ENCODE results near the gene APOBEC2.

Gene APOBEC2

DNA sequence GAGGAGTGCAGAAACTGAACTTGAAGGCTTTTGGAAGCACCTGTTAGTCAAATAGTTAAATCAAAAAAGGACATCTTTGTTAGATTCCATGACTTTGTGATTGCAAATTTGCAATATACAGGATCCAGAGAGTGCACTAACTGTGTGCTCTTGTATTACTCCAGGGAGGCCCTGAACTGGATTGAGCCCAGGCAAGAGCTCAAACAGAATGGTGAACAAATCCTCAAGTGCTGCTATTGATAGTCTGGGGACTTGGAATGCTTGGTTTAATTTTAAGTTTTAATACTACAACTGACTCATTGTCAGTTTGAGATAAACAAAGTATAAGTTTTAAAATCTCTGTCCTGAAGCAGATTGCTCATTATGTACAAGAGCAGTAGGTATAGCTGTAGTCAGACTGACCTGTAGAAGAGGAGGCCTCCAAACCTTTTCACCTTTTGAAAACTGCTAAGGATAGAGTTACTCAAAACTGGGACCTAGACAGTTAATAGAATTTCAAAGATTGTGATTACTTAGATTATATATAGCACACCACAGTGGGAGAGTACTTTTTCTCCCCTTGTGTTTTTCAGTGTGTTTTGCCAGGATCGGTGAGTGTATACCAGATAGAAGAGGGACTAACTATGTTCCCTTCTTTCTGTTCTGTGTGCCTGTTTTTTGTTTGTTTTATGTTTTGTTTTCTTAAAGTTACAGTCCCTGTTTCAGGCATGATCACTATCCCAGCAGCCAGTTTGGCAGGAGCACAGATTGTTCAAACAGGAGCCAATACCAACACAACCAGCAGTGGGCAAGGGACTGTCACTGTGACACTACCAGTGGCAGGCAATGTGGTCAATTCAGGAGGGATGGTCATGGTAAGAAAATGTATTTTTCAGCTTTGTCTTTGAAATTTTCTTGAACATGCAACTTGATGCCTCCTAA lies 38.1 kb downstream of the APOBEC2 start:
- DNase-seq = no peak

DNA sequence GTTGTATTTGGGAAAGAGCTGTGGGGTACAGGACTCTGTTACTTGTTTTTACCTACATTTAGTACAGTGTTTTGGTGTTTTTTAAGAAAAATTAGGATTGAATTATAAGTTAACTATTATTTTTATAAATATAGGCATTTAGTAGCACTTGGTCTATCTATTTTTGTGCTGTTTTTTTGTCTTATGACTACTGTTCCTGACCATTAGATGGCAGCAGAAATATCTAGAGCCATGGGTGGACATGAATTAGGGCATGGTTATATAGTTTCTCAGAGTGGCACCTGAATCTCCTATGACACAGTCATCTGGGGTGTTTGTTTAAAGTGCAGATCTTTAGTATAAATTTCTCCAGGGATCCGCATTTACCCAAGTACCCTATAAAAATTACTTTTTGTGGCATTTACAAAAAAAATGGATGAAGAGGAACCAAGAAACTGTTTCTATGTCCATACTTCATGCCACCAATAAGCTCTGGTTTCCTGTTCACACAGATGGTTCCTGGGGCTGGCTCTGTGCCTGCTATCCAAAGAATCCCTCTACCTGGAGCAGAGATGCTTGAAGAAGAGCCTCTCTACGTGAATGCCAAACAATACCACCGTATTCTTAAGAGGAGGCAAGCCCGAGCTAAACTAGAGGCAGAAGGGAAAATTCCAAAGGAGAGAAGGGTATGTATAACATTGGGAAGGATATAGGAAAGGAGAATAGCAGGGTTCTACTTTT lies 39.6 kb downstream of the APOBEC2 start:
- peak; percentile 22 for DNase-seq

DNA sequence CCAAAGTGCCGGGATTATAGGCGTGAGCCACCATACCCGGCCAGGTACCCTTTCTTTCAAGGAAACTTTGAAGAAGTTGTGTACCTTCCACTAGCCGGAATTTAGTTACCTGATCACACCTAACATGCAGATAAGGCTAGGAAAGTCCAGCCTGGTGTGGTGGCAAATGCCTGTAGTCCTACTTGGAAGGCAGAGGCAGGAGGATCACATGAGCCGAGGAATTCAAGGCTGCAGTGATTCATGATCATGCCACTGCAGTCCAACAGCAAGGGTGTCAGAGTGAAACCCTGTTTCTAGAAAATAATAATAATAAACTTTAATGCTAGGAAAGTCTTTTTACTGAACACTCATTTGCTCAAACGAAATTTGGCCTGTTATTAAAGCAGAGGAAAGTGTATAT lies 40.7 kb downstream of the APOBEC2 start:
- DNase-seq = no peak

- peak; percentile 86 for DNase-seq
Observed at GRCh38 chr6:41097467-41098090, 44.6 kb downstream of the APOBEC2 start.

- no peak for DNase-seq
Observed at GRCh38 chr6:41098366-41098765, 45.4 kb downstream of the APOBEC2 start.

- DNase-seq = no peak
Observed at GRCh38 chr6:41100871-41101287, 47.9 kb downstream of the APOBEC2 start.

GRCh38 chr6:41103847-41104246 lies 50.8 kb downstream of the APOBEC2 start:
- no peak for DNase-seq

- no peak for DNase-seq
Observed at GRCh38 chr6:41111017-41111416, 58.0 kb downstream of the APOBEC2 start.

All from fibroblast of skin of back (primary cell).